GM21515 (cell line): ENCODE measurements around the gene FAIM2.
"Not testable (repeated sequence)": the region's sequence is repeated elsewhere in the genome, so short reads cannot be mapped to it uniquely, and the experiment has no call there.

Source experiments
- ATAC-seq: cut with Tn5 transposase; IDR thresholded peaks from one replicate; pipeline ENCODE4 v1.9.1; 2021; ENCODE audit not compliant: unreplicated experiment

The FAIM2 gene

DNA sequence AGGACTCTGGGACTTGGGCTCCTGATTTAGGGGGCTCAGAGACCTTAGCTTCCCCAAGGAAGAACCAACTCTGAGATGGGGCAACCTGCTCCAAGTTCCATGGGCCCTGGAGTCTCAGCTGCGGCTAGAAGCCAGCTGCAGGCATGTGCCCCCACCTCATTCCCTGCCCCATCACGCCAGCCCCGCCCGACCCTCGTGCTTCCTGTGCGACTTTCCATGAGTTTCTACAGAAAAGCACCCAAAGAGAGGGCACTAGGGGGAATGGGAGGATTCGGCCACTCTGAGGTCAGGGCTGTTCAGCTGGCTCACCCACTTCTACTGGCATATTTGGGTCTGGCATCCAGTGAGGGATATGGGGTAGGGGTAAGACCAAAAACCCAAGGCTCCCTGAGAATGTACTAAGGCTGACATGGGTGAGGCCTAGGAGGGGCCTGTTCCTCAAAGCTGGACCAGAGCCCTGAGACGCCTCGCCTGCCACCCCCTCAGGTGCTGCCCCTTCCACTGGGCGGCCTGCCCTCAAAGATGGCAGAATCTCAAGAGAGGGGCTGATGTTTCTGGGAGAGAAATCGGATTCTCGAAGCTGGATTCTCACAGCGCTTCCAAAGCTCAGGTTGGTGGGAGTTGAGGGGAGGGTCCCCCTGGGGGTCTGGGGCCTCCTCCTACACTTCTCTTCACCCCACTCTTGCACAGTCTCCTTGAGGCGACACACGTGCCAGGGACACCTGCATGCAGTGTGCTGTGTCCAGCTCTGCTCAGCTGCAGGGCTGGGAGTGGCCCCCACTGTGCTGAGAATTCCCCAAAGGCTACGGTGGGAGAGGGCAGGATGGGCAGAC, 22.1 kb downstream of the FAIM2 start:
- ATAC-seq = no peak

DNA sequence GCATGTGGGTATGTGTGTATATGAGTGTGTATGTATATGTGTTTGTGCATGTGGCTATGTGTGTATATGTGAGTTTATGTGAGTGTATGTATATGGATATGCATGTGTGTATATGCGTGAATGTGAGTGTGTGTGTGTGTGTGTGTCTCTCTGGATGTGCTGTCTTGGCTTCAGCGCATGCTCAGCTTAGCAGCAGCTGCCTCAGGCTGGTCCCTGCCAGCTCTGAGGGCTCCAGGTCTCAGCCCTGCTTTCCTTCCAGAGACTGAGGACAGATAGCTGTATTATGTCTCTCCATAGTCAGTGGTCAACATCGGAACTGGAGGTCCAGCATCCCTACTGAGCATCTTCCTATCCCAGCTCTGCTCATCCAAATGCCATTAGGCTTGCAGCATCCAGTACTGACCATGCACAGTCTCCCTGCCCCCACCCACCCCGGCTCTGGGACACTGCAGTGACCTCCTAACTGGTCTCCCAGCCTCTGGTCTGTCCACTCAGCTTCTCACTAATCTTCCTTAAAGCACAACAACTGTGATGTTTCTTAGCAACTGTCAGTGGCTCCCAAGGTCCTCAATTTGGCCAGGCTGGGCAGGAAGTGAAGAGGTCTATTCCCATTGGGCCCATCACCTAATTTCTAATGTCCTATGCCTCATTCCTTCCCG, 22.8 kb downstream of the FAIM2 start:
- ATAC-seq = no peak

DNA sequence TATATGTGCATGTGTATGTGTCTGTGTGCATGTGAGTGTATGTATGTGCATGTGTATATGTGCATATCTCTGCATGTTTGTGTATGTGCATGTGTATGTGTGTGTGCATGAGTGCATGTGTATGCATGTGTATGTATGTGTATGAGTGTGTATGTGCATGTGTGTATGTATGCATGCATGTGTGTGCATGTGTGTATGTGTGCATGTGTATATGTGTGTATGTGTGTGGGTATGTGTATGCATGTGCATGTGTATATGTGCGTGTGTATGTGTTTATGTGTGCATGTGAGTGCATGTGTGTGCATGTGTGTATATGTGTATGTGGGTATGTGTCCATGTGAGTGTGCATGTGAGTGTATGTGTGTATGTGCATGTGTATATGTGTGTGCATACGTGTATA, 24.6 kb downstream of the FAIM2 start:
- not testable (repeated sequence) for ATAC-seq

DNA sequence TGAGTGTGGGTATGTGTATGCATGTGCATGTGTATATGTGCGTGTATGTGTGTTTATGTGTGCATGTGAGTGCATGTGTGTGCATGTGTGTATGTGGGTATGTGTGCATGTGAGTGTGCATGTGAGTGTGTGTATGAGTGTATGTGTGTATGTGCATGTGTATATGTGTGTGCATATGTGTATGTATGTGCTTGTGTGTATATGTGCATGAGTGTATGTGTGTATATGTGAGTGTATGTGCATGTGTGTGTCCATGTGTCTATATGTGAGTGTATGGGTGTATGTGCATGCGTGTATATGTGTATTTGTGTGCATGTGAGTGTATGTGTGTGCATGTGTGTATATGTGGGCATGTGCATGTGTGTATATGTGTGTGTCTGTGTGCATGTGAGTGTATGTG, 25.7 kb downstream of the FAIM2 start:
- ATAC-seq = no peak

DNA sequence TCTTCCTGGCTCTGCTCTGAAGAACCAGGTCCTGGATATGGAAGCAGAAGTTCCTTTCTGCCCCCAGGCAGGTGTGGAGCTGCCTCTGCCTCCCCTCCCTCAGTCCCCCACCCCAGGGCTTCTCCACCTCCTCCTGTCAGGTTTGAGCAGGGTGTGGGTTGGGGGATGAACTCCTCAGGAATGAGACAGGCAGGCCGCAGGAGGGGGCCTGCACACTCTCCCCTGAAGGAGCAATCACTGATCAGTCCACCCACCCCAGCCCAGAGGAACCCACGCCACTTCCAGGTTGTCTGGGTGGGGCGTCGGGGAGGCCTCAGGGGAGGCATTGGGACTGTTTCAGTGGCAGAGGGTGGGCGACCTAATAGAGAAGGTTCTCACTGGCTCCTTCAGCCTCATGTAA, 26.6 kb downstream of the FAIM2 start:
- no peak for ATAC-seq

DNA sequence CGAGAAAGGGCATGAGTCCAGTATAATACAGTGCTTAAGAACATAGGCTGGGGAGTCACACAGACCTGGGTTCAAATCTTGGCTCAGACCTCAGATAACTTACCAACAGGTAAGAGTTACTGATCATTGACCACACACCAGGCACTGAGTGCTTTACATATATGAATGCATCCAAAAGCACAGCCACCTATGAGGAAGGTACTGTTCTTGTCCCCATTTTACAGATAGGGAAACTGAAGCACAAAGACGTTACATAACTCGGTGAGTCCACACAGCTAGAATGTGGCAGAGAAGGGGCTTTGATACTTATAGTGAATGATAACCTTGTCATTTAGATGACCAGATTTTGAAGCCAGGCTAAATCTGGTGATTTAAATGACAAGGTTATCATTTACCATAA, 27.6 kb downstream of the FAIM2 start:
- ATAC-seq = no peak

DNA sequence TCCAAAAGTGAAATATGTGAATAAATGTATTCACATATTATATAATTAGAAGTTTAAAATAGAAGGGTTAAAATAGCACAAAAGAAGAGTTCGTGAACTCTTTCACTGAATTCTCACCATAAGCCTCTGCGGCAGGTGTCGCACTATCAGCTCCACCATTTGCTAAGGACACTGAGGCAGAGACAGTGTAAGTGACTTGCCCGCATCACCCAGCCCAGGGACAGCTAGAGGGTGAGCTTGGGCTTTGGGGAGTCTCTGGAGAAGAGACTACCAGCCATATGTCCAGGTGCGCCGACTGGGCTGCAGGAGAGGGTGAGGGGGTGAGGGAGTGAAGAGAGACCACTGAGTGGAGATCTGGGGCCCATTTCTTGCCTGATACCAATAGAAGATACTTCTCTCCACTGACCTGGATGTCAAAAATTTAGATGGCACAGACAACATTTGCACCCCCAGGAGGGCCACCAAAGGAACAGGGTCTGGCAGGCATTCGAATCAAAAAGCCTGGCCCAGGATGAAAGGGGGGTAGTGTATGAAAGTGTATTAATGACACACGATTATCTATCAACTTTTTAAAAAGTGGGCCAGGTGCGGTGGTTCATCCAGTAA, 28.5 kb downstream of the FAIM2 start:
- ATAC-seq = no peak

DNA sequence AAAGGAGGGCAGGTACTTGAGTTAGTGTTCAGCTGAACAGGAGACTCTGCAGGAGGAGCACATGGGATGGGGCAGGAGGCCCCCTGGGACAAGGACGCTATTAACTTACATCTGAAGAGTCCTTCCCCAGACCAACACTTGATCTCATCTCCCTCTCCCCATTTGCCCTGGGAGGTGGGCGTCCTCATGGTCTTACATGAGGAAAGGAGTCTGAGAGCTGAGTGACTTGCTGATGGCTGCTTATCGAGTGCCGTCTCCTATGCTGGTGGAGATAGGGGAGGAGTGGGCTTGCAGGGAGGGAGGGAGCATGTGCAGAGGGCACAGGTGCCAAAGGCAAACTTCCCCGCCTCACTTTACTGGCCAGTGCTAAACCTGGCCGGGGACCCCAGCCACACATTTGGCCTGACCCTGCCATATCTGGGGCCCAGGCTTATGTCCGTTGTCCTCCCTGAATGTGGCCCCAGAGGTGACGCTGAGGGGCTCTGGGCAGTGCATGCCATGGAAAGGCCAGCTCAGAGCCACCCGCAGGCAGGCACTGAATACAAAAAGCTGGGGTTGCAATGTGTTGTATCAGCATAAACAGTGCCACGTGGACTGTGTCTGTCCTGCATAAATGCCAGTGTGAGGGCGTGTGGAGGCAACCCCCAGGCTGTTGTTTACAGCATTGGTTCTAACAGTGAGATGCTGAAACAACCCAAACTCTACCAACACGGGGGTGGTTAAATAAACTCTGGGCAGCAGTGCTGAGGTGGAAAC, 29.4 kb downstream of the FAIM2 start:
- ATAC-seq = no peak

DNA sequence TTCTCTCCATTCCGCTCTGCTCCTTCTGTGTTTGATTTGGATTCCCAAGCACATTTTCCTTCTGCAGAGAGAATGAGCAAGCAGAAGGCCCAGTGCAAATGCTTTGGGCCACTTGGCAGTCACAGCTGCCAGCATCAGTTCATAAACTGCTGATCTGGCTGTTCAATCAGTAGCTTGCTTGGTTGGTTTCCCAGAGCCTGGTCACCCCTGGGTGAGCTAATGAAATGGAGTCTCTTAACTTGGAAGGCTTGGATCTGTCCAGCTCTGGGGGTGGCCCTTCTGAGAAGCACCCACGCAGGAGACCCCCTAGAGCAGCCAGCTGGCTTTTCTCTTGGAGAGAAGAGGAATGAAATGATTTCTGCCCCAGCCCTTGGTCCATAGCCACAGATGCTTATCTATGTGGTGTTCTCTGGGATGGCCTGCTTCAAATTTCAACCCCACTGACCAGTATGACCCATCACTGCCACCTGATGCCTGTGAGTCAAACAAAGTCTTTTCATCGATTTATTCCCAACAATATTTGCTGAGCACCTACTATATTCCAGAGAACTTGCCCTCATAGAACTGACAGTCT, 30.3 kb downstream of the FAIM2 start:
- no peak for ATAC-seq

DNA sequence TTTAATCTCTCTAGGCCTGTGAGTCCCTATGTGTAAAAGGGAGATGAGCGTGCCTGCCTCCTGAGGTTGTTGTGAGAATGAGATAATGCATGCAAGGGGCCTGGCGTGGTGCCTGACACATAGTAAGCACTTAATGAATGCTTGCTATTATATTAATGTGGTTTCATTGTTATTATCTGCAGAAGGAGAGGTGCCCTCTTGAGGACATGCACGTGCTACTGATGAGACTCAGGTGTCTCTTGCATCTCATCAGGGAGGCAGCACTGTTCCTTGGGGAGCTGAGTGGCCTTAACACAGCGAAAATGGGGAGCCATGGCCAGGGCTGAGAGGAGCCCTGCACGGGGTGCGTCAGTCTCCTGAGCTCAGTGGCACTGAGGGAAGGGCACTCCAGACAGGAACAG, 30.9 kb downstream of the FAIM2 start:
- ATAC-seq = no peak

DNA sequence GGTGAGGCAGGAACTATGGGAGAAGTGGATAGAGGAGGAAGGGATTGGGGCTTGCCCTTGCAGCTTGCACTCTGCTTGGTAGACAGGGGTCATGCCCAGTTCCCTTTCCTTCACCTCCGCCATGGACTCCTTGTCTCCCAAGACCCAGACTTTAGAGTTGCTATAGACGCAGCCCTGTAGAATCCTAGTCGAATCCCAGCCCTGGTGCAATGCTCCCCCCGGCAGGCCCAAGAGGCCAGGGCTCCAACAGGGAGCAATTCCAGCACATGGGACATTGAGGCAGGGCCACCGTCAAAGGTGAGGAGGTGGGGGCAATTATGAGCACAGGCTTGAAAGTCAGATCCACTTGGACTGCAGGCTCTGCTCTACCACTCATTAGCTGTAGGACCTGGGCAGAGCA, 31.3 kb downstream of the FAIM2 start:
- no peak for ATAC-seq

DNA sequence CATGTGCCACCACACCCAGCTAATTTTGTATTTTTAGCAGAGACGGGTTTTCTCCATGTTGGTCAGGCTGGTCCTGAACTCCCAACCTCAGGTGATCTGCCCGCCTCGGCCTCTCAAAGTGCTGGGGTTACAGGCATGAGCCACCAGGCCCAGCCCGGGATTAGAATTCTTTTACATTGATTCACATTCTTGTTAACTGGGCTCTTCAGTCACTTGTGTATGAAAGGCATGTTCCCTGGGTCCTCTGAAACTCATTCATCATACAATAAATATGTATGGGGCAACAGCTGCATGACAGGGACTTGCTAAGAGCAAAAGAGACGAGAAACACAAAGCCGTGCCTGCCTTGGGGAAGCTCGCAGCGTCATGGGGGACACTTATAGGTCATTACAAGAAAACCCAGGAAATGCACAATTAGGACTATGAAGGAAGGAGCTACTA, 31.9 kb downstream of the FAIM2 start:
- ATAC-seq = not testable (repeated sequence)

DNA sequence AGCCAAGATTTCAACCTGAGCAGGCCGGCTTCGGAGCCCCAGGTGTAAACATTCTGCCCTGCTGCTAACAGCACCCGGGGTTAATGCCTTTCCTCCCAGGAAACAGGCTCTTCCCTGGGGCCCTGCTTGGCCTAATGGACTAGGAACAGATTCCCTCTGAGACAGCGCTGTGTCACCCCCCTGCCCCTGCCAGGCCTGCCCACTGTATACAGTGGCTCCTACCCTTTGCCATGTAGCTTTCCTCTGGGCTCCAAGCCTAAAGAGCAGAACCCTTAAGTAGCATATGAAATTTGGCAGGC, 32.5 kb downstream of the FAIM2 start:
- ATAC-seq = no peak

DNA sequence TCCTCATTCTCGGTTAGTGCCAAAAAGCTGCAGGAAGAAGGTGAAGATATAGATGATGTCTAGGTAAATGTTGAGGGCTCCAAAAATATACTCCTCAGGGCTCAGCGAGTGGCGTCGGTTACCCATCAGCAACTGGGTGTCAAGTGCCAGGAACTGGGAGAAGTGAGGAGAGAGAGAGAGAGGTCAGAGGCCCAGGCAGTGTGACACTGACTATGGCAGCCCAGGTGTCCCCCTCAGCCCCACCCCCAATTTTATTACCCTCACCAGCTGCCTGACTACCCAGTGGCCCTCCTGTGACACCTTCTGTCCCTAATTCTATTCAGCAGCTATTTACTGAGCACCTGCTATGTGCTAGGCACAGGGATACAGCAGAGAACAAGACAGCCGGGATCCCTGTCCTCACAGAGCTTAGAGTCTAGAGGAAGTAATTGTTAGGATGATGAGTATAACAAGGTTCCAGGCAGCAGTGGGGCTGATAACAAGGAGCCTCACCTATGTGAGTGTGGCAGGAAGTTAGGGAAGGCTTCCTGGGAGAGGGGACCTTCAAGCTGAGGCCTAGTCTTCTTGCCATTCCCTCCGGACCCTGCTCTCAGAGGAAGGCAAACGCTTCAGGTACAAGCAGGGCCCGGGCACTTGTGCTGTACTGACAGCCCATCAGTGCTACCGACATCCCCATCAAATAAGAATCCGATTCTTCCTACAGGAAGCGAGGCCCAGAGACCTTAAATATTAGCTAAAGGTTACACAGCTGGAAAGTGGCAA, 33.0 kb downstream of the FAIM2 start:
- ATAC-seq = no peak

DNA sequence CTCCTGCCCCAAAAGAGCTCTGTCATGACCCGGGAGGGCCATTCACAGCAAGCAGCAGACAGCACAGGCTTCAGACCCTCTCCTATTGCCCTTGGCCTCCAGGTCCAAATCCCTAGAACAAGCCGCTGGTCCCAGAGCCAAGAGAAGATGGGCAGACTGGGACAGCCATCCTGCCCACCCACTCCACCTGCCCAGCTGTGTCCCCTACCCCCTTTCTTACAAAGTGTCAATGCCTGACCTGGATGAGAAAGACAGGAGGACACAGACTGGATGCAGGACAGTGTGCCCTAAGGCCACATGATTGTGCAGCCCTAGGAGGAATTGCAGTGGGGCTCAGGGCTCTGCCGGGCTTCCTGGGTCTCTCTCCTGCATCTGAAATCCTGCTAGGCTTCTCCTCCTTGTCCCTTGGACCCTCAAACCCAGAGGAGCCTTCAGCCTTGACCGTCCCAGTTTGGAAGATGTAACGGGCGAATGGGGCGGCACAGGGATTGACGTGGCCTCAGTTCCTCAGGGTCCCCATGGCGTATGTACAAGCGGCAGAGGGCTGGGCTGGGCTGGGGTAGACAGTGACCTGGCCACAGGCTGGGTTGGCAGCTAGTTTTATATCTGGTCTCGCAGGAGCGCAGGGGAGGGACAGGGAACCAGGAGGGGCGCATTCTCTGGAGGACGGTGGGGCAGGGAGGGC, 33.7 kb downstream of the FAIM2 start:
- ATAC-seq = no peak

DNA sequence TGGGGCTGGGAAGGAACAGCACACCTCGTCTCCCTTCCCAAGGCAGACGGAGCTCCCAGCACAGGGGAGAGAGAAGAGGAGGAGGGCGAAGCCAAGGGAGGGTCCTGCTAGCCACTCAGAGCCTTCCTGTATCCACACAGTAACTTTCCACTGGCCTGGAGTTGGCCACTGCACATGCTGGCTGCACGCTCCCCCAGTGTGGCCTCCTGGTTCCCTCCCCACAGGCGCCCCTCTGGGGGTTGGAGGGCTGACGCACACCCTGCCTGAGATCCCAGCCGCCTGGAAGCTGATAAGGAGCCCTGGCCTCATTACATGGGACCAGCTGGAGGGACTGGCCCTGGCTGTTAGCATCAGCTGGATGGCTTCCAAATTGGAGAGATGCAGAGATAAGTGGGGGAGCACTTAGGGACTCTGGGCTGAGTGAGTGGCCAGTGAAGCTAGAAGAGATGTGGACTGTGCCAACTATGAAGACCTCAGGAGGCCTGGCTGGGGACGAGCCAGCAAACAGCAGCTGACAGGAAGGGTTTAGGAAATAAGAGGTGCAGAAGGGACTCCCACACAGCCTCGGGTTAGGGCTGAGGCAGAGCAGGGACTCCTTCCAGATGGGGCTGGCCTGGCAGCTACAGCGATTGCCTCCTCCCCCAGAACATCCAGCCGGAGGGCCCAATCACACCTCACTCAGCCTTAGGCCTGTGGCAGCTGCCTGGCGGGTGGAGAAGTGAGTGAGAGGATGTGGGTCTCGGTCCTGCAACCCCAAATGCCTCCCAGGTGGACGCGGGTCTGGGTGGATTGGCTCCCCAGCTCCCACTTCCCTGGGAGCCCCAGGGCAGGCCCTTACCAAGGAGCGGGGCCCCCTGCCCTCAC, 34.5 kb downstream of the FAIM2 start:
- ATAC-seq = no peak

DNA sequence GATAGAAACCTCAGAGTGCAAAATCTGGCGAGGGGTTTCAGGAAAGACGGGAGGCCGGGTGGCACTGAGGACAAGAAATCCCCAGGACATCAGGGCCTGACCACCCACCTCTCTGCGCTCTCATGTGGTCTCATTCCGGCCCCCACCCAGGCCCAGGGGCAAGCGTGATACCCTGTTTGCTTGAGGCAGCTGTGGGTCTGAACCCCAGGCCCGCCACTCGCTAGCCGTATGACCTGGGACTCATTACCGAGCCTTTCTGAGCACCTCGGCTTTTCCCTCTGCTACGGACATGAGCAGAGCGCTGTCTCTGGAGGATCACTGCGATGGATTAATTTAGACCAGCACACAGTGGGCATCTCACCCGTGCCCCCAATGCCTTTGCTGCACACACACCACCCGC, 35.3 kb downstream of the FAIM2 start:
- ATAC-seq = no peak

DNA sequence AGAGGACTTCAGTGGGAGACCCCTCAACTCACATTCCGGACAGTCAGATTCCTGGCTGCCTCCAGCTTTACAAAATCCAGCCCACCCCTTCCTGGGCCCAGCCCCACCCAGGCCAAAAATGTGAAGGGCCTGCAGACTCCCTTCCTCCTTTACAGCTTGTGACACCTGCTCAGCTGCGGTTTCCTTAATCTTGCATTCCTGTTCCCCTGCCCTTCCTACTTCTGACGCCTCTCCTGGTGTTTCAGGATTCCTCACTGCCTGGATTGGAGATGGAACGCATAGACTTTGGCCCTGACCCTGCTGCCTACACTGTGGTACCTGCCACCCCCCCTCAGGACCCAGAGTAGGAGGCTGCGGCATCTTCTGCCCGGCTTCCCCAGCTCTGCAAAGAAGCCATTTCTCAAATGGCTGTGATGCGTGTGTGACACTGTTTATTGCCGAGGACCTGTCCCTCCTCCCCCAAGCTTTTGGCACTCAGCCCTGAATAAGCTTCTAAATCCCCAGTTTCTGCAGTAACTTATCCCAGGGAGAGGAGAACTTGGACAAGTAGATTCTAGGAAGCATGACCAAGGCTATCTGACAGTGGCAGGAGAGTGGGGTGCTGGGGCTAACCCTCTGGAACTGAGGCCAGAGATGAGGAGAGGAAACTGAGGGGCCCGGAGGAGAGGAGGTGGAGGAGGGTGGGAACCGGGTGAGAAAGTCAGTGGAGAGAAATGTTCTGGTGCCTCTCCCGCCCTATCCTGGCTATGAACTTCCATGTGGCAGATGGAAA, 35.9 kb downstream of the FAIM2 start:
- ATAC-seq = no peak
